ENCODE results near the gene SUOX. TPM values are rescaled to one million over a fixed set of nuclear protein-coding genes. Genes with fewer than 3 reads are reported as not detected.
"Not testable (repeated sequence)": the region's sequence is repeated elsewhere in the genome, so short reads cannot be mapped to it uniquely, and the experiment has no call there.

SUOX gene
- total RNA-seq, 1 experiment from 2014 or later, result 13.6 TPM

- DNase-seq (ENCODE audit: low read depth), result no peak
These were observed 23.5 kb downstream of the SUOX start, which contains the start of gene IKZF4 for GRCh38 chr12:56020423-56021184. TSS of gene IKZF4 (plus strand) at chr12:56021043. CDS start at chr12:56021494, 451 bp downstream.

GRCh38 chr12:56021889-56022497 lies 24.9 kb downstream of the SUOX start:
- DNase-seq (ENCODE audit: low read depth), result no peak

- DNase-seq (ENCODE audit: low read depth), result no peak
These were observed 31.6 kb downstream of the SUOX start for GRCh38 chr12:56028511-56029165.

GRCh38 chr12:56029166-56029519 lies 32.1 kb downstream of the SUOX start:
- peak; percentile 8 for DNase-seq (ENCODE audit: low read depth)

- DNase-seq (ENCODE audit: low read depth), result peak; percentile 50
These were observed 32.7 kb downstream of the SUOX start for GRCh38 chr12:56029666-56030293.

DNA sequence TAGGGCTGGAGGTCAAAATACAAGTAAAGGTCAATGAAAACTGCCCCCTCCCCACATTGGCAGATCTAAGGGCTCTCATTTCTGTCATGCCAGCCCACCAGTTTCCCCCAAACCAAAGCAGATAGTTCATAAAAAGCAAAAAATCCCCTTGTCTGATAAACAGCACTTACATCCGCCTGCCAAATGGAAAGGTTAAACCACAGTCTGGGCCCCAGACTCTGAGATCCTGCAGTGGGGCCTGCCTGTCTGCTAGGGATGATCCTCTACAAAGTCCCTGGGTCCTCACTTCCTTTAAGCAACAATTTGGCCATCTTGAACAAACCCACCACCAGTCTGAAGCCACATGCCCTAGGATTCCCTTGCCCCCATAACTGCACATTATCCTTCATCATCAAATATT lies 34.9 kb downstream of the SUOX start:
- DNase-seq (ENCODE audit: low read depth), result no peak

DNA sequence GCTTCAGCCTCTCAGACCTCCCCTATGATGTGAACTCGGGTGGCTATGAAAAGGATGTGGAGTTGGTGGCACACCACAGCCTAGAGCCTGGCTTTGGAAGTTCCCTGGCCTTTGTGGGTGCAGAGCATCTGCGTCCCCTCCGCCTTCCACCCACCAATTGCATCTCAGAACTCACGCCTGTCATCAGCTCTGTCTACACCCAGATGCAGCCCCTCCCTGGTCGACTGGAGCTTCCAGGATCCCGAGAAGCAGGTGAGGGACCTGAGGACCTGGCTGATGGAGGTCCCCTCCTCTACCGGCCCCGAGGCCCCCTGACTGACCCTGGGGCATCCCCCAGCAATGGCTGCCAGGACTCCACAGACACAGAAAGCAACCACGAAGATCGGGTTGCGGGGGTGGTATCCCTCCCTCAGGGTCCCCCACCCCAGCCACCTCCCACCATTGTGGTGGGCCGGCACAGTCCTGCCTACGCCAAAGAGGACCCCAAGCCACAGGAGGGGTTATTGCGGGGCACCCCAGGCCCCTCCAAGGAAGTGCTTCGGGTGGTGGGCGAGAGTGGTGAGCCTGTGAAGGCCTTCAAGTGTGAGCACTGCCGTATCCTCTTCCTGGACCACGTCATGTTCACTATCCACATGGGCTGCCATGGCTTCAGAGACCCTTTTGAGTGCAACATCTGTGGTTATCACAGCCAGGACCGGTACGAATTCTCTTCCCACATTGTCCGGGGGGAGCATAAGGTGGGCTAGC lies 37.7 kb downstream of the SUOX start:
- DNase-seq (ENCODE audit: low read depth), result no peak

DNA sequence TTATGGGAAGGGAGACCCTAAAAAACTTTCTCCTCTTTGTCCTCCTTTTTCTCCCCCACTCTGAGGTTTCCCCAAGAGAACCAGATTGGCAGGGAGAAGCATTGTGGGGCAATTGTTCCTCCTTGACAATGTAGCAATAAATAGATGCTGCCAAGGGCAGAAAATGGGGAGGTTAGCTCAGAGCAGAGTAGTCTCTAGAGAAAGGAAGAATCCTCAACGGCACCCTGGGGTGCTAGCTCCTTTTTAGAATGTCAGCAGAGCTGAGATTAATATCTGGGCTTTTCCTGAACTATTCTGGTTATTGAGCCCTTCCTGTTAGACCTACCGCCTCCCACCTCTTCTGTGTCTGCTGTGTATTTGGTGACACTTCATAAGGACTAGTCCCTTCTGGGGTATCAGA lies 40.1 kb downstream of the SUOX start:
- DNase-seq (ENCODE audit: low read depth), result no peak

DNA sequence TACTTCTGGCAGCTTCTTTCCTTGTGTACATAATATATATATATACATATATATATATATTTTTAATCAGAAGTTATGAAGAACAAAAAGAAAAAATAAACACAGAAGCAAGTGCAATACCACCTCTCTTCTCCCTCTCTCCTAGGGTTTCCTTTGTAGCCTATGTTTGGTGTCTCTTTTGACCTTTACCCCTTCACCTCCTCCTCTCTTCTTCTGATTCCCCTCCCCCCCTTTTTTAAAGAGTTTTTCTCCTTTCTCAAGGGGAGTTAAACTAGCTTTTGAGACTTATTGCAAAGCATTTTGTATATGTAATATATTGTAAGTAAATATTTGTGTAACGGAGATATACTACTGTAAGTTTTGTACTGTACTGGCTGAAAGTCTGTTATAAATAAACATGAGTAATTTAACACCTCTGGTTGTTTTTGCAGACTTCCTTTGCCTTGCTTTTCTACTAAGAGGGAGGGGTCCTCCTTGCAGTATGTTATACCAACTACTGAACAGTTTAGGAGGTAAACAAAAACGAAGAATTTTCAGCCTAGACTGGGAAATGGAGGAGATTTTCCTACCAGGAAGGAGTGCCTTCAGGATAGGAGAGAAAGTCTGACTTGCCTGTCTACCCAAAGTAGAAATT lies 41.1 kb downstream of the SUOX start:
- DNase-seq (ENCODE audit: low read depth), result no peak

DNA sequence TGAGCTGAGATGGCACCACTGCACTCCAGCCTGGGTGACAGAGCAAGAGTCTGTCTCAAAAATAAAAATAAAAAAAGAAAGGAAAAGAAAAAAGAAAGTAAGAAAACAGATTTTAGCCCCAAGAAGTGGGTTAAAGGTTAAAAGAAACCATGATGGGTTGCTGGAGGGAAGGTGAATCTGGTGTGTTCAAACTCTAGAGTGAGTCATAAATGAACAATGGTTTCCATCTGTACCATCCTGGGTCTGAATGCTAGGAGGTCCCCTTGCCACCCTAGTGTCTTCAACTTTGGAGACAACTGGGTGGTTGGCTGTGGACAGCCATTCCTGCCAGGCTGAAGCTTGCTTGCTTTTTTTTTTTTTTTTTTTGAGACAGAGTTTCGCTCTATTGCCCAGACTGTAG lies 43.1 kb downstream of the SUOX start:
- peak; percentile 28 for DNase-seq (ENCODE audit: low read depth)

- DNase-seq (ENCODE audit: low read depth), result no peak
These were observed 44.0 kb downstream of the SUOX start for GRCh38 chr12:56040963-56041551.

GRCh38 chr12:56041552-56042429 lies 44.7 kb downstream of the SUOX start, which contains the start of gene RPS26:
TSS of gene RPS26 (plus strand) at chr12:56041918. CDS start at chr12:56042167, 249 bp downstream.
- peak; percentile 99 for DNase-seq (ENCODE audit: low read depth)

DNA sequence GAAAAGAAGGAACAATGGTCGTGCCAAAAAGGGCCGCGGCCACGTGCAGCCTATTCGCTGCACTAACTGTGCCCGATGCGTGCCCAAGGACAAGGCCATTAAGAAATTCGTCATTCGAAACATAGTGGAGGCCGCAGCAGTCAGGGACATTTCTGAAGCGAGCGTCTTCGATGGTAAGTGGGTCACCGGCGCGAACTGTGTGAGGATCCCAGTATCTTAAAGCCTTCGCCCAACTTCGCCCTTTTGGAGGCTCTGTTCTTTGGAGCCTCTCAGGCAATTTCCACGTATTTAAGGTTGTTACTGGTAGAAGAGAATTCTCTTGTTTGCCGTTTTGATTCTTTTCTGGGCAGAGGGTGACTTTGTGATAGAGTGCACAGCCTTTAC lies 45.3 kb downstream of the SUOX start:
- not testable (repeated sequence) for DNase-seq (ENCODE audit: low read depth)

GRCh38 chr12:56042843-56043242 lies 45.8 kb downstream of the SUOX start:
- DNase-seq (ENCODE audit: low read depth), result no peak

- no peak for DNase-seq (ENCODE audit: low read depth)
These were observed 49.1 kb downstream of the SUOX start for GRCh38 chr12:56046027-56046780.

GRCh38 chr12:56053407-56053893 lies 56.4 kb downstream of the SUOX start:
- no peak for DNase-seq (ENCODE audit: low read depth)

All from RPMI7951 (cell line).